A549 (cell line): ENCODE data around the gene HTR6. TPM values are rescaled to one million over a fixed set of nuclear protein-coding genes. Genes with fewer than 3 reads are reported as not detected.

ENCODE experiments used
- ATAC-seq, 2 experiments: fragments of 200-7000 bp in 1 of 2; fragments of >200 bp in 1 of 2; cut with Nextera tagmentation in 1 of 2; cut with Tn5 transposase in 1 of 2; 3 replicates each; pipeline versions ENCODE4 v1.8.0 to v1.9.1; 2018 to 2020; ENCODE audit warnings: mild to moderate bottlenecking in 1 of 2, moderate library complexity in 1 of 2
- CTCF ChIA-PET: fragments of 300-600 bp; sonication (Branson Sonifier 250); formaldehyde crosslinking; extraction: SDS; loops from one replicate; lab custom pipeline; 2021; ENCODE audit warnings: antibody characterized with exemption, inconsistent platforms; lab: Yijun Ruan, JAX
- POLR2A ChIA-PET: fragments of 350-600 bp; formaldehyde crosslinking; extraction: SDS; loops from one replicate; lab custom pipeline; 2021; ENCODE audit warnings: antibody characterized with exemption, inconsistent platforms; lab: Yijun Ruan, JAX
- DNase-seq, 2 experiments: peaks; one replicate each; pipeline versions ENCODE4 v3.0.0 to v3.0.0-alpha.2; 2011 to 2016; ENCODE audit warnings: low read depth in 1 of 2, low spot score in 1 of 2
- FAIRE-seq: peaks from 2 replicates; lab custom pipeline; 2011; peaks lifted over from hg19 to GRCh38; lab: Jason Lieb, UNC
- H3K27ac ChIP-seq, 2 experiments: fragments of >200 bp; sonication (Bioruptor Twin); formaldehyde crosslinking; 3 replicates each; pipeline ENCODE4 v1.5.1; 2016 to 2017
- H3K4me1 ChIP-seq: fragments of >200 bp; sonication (Bioruptor Twin); formaldehyde crosslinking; 3 replicates; pipeline ENCODE4 v1.6.1; 2016
- H3K4me2 ChIP-seq: fragments of >200 bp; sonication (Bioruptor Twin); formaldehyde crosslinking; 3 replicates; pipeline ENCODE4 v1.6.1; 2016
- H3K4me3 ChIP-seq: fragments of >200 bp; sonication (Bioruptor Twin); formaldehyde crosslinking; 3 replicates; pipeline ENCODE4 v1.5.1; 2016
- H3K9me3 ChIP-seq: fragments of >200 bp; sonication (Bioruptor Twin); formaldehyde crosslinking; 3 replicates; pipeline ENCODE4 v1.6.1; 2016
- ATOH8 ChIP-seq: fragments of 250-450 bp; sonication (Bioruptor Pico); IDR thresholded peaks from 2 replicates; pipeline ENCODE4 v1.5.0; 2020; ENCODE audit warnings: low read depth, mild to moderate bottlenecking, moderate library complexity
- CBX2 ChIP-seq: fragments of 200-600 bp; sonication (generic); IDR thresholded peaks from 2 replicates; pipeline ENCODE4 v1.6.1; 2016; ENCODE audit warnings: low read depth, mild to moderate bottlenecking, borderline replicate concordance
- CTCF ChIP-seq: fragments of >200 bp; sonication (Bioruptor Twin); formaldehyde crosslinking; IDR thresholded peaks from 3 replicates; pipeline ENCODE4 v1.5.1; 2016
- E2F6 ChIP-seq: IDR thresholded peaks from 2 replicates; pipeline ENCODE4 v1.6.1; 2012; ENCODE audit warnings: low read depth, borderline replicate concordance
- EHMT2 ChIP-seq: fragments of 200-600 bp; sonication (generic); IDR thresholded peaks from 2 replicates; pipeline ENCODE4 v1.6.1; 2016; ENCODE audit warnings: antibody characterized with exemption, low read depth, mild to moderate bottlenecking, moderate library complexity
- EP300 ChIP-seq, 2 experiments: fragments of >200 bp; sonication (Bioruptor Twin); formaldehyde crosslinking; IDR thresholded peaks; 2 replicates in 1 of 2; 3 replicates in 1 of 2; pipeline ENCODE4 v1.6.1; 2016 to 2017
- FOSB ChIP-seq: fragments of 250-450 bp; sonication (Bioruptor Pico); IDR thresholded peaks from 2 replicates; pipeline ENCODE4 v1.5.0; 2020; ENCODE audit warnings: mild to moderate bottlenecking, moderate library complexity
- FOXS1 ChIP-seq: fragments of 250-450 bp; sonication (Bioruptor Pico); IDR thresholded peaks from 2 replicates; pipeline ENCODE4 v1.5.0; 2020; ENCODE audit warnings: mild to moderate bottlenecking, moderate library complexity
- HDAC2 ChIP-seq: fragments of 200-600 bp; sonication (generic); IDR thresholded peaks from 2 replicates; pipeline ENCODE4 v1.6.1; 2016
- HOXB5 ChIP-seq: fragments of 250-450 bp; sonication (Bioruptor Pico); IDR thresholded peaks from 2 replicates; pipeline ENCODE4 v1.5.0; 2020; ENCODE audit warnings: mild to moderate bottlenecking, moderate library complexity
- KDM5A ChIP-seq: fragments of 200-600 bp; sonication (generic); IDR thresholded peaks from 2 replicates; pipeline ENCODE4 v1.6.1; 2016; ENCODE audit warnings: antibody characterized with exemption, mild to moderate bottlenecking
- MAX ChIP-seq: IDR thresholded peaks from 2 replicates; pipeline ENCODE4 v1.6.1; 2012
- MAZ ChIP-seq: fragments of 150-350 bp; IDR thresholded peaks from 2 replicates; pipeline ENCODE4 v1.6.1; 2014; ENCODE audit warnings: antibody characterized with exemption, low read depth, low read length, borderline replicate concordance
- NFE2L2 ChIP-seq: fragments of 150-350 bp; conservative IDR thresholded peaks from 2 replicates; pipeline ENCODE4 v1.6.1; 2014; ENCODE audit warnings: low read length
- NR3C1 ChIP-seq: fragments of >200 bp; sonication (Bioruptor Twin); formaldehyde crosslinking; IDR thresholded peaks from 3 replicates; pipeline ENCODE4 v1.6.1; 2017
- POLR2AphosphoS2 ChIP-seq: conservative IDR thresholded peaks from 2 replicates; pipeline ENCODE4 v1.6.1; 2012; ENCODE audit warnings: low read length, improper control_type of control experiment, inconsistent platforms
- RARB ChIP-seq: fragments of 250-450 bp; sonication (Bioruptor Pico); IDR thresholded peaks from 2 replicates; pipeline ENCODE4 v1.8.0; 2021; ENCODE audit warnings: mild to moderate bottlenecking, moderate library complexity
- TP53 ChIP-seq: fragments of 250-450 bp; sonication (Bioruptor Pico); IDR thresholded peaks from 2 replicates; pipeline ENCODE4 v1.5.0; 2021; ENCODE audit warnings: mild to moderate bottlenecking, moderate library complexity
- ZNF302 ChIP-seq: fragments of 250-450 bp; sonication (Bioruptor Pico); IDR thresholded peaks from 2 replicates; pipeline ENCODE4 v1.9.0; 2021; ENCODE audit warnings: inconsistent platforms, mild to moderate bottlenecking, moderate library complexity
- WGBS: methylation state at CpG from one replicate; pipeline ENCODE4 v1.1.6; 2017; ENCODE audit errors: missing lambda C conversion rate; 5-methylcytosine and 5-hydroxymethylcytosine counted together
- polyA plus RNA-seq, 4 experiments: library from polyadenylated mRNA; depleted of rRNA in 3 of 4; stranded (reverse); fragments of >200 nt; fragmentation: RNase III in 1 of 4; extraction: RNeasy Plus Mini Kit Qiagen cat#74134 plus additional on column Dnase treatment in 1 of 4; gene quantifications; 2 replicates in 3 of 4; 3 replicates in 1 of 4; pipeline ENCODE4 v1.2.3, GENCODE V29; 2011 to 2017

HTR6 gene
- polyA plus RNA-seq, 2 of the 4 experiments (the other 2 are of a cell fraction), result 0.21 TPM; not detected in 1

- no peak for TF ChIP-seq MAZ
Measured at GRCh38 chr1:19654886-19655717, 9.6 kb upstream of the HTR6 start (continued).

- FAIRE-seq (no peak), ATAC-seq (no peak), DNase-seq (no peak)
- H3K4me2 ChIP-seq, result no peak overlapping the region
- ChIA-PET CTCF (interaction anchor here (1.1 kb wide), 1 partner anchor 311 kb away, joined by 6 read pairs; no protein-coding TSS in a partner anchor), POLR2A (no interaction called here)
- no peak overlapping the region for H3K27ac ChIP-seq
- H3K9me3 ChIP-seq, result no peaks in the 10 kb centered on the region
- no peak for TF ChIP-seq FOSB (CRISPR knock-in tag)
- no peak for TF ChIP-seq EP300 (IDR thresholded peaks at IDR 0.05)
- no peak for TF ChIP-seq ZNF302
- TF ChIP-seq KDM5A, result no peak
- H3K4me3 ChIP-seq, result no peak overlapping the region
- H3K4me1 ChIP-seq, result peaks cover 23% of the 10 kb centered on the region
- WGBS, result 91% methylated on average over 8 of the region's 8 CpGs
Measured at GRCh38 chr1:19655718-19656080, 9.0 kb upstream of the HTR6 start.

- no peak for ATAC-seq
- WGBS, result 94% methylated on average over 6 of the region's 9 CpGs
- Histone ChIP-seq H3K9me3 (no peaks in the 10 kb centered on the region), H3K4me3 (no peak overlapping the region), H3K4me2 (no peak overlapping the region), H3K27ac (no peak overlapping the region), H3K4me1 (peaks cover 20% of the 10 kb centered on the region)
- FAIRE-seq, result no peak
- DNase-seq, result no peak
- no peak for TF ChIP-seq POLR2AphosphoS2
- TF ChIP-seq E2F6, result no peak
- TF ChIP-seq KDM5A, result no peak
- TF ChIP-seq MAX, result no peak
- no peak for TF ChIP-seq CTCF
- no peak for TF ChIP-seq FOXS1 (CRISPR knock-in tag)
- POLR2A ChIA-PET, result no interaction called here
- CTCF ChIA-PET, result interaction anchor here (1.0 kb wide), 1 partner anchor 9 kb away, joined by 3 read pairs; no protein-coding TSS in a partner anchor
Measured at GRCh38 chr1:19656134-19656779, 8.4 kb upstream of the HTR6 start.

GRCh38 chr1:19656780-19657466 lies 7.8 kb upstream of the HTR6 start:
- Histone ChIP-seq H3K4me1 (peaks cover 20% of the 10 kb centered on the region), H3K9me3 (no peaks in the 10 kb centered on the region), H3K27ac (no peak overlapping the region), H3K4me3 (no peak overlapping the region), H3K4me2 (no peak overlapping the region)
- DNase-seq, result no peak
- WGBS, result 60% methylated on average over 2 of the region's 15 CpGs
- POLR2A ChIA-PET, result no interaction called here
- FAIRE-seq, result no peak
- TF ChIP-seq ATOH8 (CRISPR knock-in tag), result no peak
- no peak for TF ChIP-seq RARB (CRISPR knock-in tag)
- TF ChIP-seq HDAC2, result no peak
- TF ChIP-seq KDM5A, result no peak
- TF ChIP-seq NFE2L2, result no peak
- TF ChIP-seq EHMT2, result no peak
- TF ChIP-seq HOXB5 (CRISPR knock-in tag), result no peak
- no peak for TF ChIP-seq NR3C1
- no peak for TF ChIP-seq CBX2
- no peak for TF ChIP-seq ZNF302
- TF ChIP-seq TP53 (CRISPR knock-in tag), result no peak
- TF ChIP-seq CTCF, result no peak
- ATAC-seq, result no peak
- CTCF ChIA-PET, result interaction anchor here (1.0 kb wide), 1 partner anchor 10 kb away, joined by 3 read pairs; no protein-coding TSS in a partner anchor
